GM21717 (cell line): ENCODE results near the gene CBLB.

ENCODE experiments used
- ATAC-seq: cut with Tn5 transposase; IDR thresholded peaks from one replicate; pipeline ENCODE4 v1.9.1; 2021; ENCODE audit warnings: mild to moderate bottlenecking, moderate library complexity; ENCODE audit not compliant: unreplicated experiment

Gene CBLB

GRCh38 chr3:105719791-105720190 is 149.0 kb downstream of the CBLB start:
- ATAC-seq, result no peak

- ATAC-seq, result no peak
Measured at GRCh38 chr3:105715372-105715771, 153.4 kb downstream of the CBLB start.

DNA sequence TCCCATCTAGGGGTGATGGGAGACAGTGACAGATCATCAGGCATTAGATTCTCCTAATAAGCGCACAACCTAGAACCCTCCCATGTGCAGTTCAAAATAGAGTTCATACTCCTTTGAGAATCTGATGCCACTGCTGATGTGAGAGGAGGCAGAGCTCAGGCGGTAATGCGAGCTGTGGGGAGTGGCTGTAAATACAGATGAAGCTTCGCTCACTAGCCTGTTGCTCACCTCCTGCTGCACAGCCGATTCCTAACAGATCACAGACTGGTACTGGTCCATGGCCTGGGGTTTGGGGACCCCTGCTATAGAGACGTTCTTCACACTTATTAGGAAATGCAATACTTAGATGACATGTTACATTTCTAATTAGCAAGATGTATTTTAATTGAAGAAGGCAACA is 154.4 kb downstream of the CBLB start:
- no peak for ATAC-seq

DNA sequence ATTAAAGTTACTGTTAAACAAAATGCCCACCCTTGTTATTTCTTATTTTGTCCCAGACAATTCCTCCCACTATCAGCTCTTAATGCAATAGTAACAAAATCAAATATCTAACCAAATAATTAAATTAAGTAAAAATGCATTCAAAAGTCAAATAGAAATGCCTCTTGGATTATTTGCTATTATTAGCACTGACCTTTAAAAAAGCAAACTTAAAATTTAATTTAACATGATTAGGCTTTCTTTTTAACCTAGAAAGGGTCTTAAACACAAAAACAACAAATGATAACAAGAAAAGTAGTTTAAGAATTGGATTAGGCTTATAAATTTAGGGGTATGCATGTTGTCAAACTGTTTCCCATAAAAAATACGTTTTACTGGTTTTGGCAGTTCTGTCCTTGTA is 159.8 kb downstream of the CBLB start:
- no peak for ATAC-seq

GRCh38 chr3:105707009-105707408 is 161.8 kb downstream of the CBLB start:
- ATAC-seq, result no peak

DNA sequence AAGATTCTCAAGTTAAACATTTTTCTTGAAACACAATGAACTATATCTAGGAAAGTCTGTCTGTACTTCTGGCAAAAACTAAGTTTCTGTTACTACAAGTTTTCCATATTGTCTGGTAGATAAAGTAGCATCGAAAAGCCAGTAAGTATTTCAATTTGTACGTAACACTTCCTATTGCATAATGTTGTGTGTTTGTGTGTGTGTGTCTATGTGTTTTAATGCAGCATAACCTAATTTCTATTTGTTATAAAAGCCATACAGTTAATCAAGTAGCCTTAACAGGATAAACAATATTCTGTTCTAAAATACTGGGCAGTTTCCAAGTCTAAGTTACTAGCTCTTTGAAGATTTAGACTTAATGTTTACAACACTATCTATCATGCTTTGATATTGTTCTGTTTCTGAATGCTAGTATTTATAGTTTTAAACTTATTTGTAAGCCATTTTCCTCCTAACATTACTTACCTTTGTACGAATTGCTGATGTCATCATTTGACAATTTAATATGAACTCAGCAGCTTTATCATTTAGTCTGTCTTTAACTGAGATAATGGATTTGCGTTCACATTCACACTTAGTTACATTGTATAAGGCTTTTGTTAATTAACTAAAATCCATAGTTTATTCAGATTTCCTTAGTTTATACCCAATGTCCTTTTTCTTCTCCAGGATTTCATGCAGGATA is 163.9 kb downstream of the CBLB start:
- no peak for ATAC-seq

DNA sequence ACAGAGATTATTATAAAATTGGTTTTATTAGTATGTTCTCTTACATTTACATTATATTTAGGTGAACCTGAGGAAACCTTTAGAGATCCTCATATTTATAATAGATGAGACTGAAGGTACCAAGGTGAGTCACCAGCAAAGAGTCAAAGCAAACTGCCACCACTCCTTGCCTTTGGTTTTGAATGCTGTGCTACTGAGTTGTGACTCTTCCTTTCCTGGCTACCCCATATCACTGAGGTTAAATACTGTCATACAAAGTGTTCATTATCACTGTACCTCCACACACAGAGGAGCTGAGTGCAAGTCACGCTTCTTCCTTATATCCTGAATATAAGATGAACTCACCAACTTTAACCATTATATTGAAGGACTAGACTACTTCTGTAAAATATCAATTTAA is 168.2 kb downstream of the CBLB start:
- ATAC-seq, result no peak

DNA sequence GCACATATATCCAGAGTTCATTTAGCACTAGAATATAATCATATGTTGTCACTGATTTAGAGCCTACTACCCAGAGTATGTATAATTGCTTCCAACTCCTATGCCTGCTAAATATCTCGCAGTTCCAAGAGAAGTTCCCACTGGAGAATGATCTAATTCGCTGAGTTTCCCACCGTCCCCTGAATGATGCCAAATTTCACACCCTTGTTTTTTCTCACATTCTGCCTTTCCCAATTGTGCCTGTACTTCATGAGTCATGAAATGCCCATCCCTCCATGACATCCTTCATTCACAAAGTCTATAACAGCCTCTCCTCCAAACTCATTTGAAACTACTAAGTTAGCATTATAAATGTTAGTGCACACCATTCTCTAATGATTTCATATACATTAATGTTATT is 177.2 kb downstream of the CBLB start:
- no peak for ATAC-seq

DNA sequence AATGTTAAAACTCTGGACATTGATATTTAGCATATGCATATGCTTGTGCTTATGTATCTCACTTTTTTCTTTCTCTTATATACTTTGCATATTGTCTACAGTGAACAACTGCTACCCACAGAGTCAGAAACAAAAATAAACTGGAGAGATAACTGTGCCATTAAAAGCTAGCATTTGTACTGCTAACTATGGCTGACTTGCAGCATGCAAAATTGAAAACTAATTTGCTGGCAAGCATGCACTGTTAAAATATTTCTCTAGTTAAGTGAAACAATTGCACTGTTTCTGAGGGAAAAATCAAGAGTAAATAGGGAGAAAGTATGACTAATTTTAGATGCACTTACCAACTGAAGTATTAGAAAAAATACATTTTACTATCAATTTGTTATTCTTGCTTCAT is 177.8 kb downstream of the CBLB start:
- no peak for ATAC-seq

GRCh38 chr3:105688821-105689220 is 180.0 kb downstream of the CBLB start:
- ATAC-seq, result no peak

GRCh38 chr3:105686278-105686897 is 182.4 kb downstream of the CBLB start:
- no peak for ATAC-seq

GRCh38 chr3:105679951-105680350 is 188.9 kb downstream of the CBLB start:
- ATAC-seq, result no peak

GRCh38 chr3:105678017-105678416 is 190.8 kb downstream of the CBLB start:
- ATAC-seq, result no peak

DNA sequence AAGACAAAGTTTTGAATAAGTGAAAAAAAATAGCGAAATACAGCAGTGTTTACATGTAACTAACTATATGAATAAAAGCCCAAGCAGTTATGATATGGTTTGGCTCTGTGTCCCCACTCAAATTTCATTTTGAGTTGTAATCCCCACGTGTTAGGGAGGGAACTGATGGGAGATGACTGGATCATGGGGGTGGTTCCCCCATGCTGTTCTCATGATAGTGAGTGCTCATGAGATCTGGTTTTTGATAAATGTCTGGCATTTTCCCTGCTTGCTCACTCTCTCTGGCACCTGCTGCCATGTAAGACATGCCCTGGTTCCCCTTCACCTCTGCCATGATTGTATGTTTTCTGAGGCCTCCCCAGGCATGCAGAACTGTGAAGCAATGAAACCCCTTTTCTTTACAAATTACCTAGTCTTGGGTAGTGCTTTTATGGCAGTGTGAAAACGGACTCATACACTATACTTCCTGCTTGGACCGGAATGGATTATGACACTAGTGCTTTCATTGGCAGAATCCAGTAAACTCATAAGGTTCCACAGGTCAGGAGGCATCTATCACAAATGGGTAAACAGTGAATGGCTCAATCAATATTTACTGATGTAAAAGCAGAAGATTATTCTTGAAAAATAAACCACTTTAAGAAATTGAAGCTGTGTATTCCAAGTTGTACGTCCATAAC is 192.1 kb downstream of the CBLB start:
- no peak for ATAC-seq

GRCh38 chr3:105674437-105675065 is 194.3 kb downstream of the CBLB start:
- no peak for ATAC-seq

- ATAC-seq, result no peak
Measured at GRCh38 chr3:105672996-105673395, 195.8 kb downstream of the CBLB start.

GRCh38 chr3:105662306-105662705 is 206.5 kb downstream of the CBLB start:
- no peak for ATAC-seq

DNA sequence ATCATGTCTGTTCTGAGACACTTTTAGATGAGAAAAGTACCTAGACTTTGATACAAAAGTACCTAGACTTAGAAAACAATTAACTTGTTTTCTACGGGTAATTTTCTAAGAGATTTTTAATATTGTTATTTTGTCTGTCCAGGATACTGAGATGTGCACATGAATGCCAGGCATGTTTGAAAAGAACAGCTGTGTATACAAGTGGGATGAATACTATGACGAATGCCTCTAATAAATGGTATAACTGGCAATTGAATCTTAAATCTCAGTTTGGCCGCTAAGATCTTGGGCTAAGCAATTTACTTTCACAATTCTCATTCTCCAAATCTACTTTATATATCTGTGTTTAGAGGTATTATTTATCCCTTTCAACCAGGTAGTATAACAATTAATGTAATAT is 207.4 kb downstream of the CBLB start:
- no peak for ATAC-seq

GRCh38 chr3:105656651-105657504 is 211.9 kb downstream of the CBLB start:
- ATAC-seq, result no peak

DNA sequence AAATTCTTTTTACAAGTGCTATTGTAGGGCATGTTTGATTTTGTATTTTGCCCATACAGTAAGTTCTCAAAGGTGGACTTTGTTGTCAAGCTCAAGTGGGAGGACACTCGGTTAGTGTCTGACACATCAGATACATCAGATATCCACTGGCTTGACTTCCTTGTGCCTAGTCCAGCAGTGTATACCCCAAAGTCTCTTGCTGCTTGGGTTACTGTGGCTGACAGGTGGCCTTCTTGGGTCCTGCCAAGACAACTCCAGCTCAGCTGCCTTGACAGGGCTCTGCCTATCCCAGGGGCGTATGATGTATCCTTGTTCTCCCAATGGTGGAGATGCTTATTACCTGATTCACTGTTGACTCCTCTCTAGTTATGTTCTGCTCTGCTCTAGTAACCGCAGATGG is 214.9 kb downstream of the CBLB start:
- ATAC-seq, result no peak

GRCh38 chr3:105653166-105653565 is 215.6 kb downstream of the CBLB start:
- no peak for ATAC-seq
